Transverse colon (tissue), 3 donors: ENCODE results near the gene VWDE.

Experiments
- CTCF ChIP-seq, 5 experiments: fragments of 200-600 bp in 3 of 5; fragments of 450-650 bp in 2 of 5; sonication (generic) in 3 of 5; IDR thresholded peaks; 1 replicate in 2 of 5; 2 replicates in 3 of 5; pipeline ENCODE4 v1.5.1; 2016 to 2017; ENCODE audit warnings: antibody characterized with exemption in 5 of 5, inconsistent platforms in 3 of 5, mild to moderate bottlenecking in 2 of 5, moderate library complexity in 1 of 5
- POLR2A ChIP-seq: fragments of 450-650 bp; IDR thresholded peaks from one replicate; pipeline ENCODE4 v1.6.1; 2016; ENCODE audit warnings: antibody characterized with exemption, mild to moderate bottlenecking, moderate library complexity

DNA sequence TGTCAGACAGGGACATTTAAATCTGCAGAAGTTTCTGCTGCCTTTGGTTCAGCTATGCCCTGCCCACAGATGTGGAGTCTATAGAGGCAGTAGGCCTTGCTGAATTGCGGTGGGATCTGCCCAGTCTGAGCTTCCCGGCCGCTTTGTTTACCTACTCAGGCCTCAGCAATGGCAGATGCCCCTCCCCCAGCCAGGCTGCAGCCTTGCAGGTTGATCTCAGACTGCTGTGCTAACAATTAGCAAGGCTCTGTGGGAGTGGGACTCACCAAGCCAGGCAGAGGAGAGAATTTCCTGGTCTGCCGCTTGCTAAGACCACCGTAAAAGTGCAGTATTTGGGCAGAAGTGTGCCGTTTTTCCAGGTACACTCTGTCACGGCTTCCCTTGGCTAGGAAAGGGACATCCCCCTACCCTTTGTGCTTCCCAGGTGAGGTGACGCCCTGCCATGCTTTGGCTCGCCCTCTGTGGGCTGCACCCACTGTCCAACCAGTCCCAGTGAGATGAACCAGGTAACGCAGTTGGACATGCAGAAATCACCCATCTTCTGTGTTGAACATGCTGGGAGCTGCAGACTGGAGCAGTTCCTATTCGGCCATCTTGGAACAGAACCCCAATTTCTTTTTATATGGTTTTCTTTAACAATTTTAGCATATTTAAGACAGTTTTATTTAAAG, 28.4 kb upstream of the VWDE start:
- no peak for TF ChIP-seq POLR2A
- no peak for TF ChIP-seq CTCF (IDR thresholded peaks at IDR 0.05)
